HG03196 (cell line): Measurements from ENCODE around the gene YBX1.
"Not testable (repeated sequence)": the region's sequence is repeated elsewhere in the genome, so short reads cannot be mapped to it uniquely, and the experiment has no call there.

ENCODE experiments used
- ATAC-seq: cut with Tn5 transposase; IDR thresholded peaks from one replicate; pipeline ENCODE4 v1.9.1; 2021; ENCODE audit not compliant: unreplicated experiment

YBX1 gene

GRCh38 chr1:42689912-42690311 lies 7.7 kb downstream of the YBX1 start:
- ATAC-seq = no peak

- no peak for ATAC-seq
These were observed 8.4 kb downstream of the YBX1 start for GRCh38 chr1:42690477-42691156.

- no peak for ATAC-seq
These were observed 8.9 kb downstream of the YBX1 start for GRCh38 chr1:42691157-42691498.

GRCh38 chr1:42692461-42692860 lies 10.2 kb downstream of the YBX1 start:
- no peak for ATAC-seq

- ATAC-seq = no peak
These were observed 10.7 kb downstream of the YBX1 start for GRCh38 chr1:42692911-42693310.

- ATAC-seq = no peak
These were observed 16.0 kb downstream of the YBX1 start for GRCh38 chr1:42698081-42698813.

GRCh38 chr1:42700006-42700405 lies 17.8 kb downstream of the YBX1 start:
- ATAC-seq = no peak

GRCh38 chr1:42703888-42704464 lies 21.8 kb downstream of the YBX1 start:
- no peak for ATAC-seq

GRCh38 chr1:42712808-42713207 lies 30.6 kb downstream of the YBX1 start:
- not testable (repeated sequence) for ATAC-seq

GRCh38 chr1:42713293-42713692 lies 31.1 kb downstream of the YBX1 start:
- no peak for ATAC-seq

GRCh38 chr1:42714441-42714840 lies 32.2 kb downstream of the YBX1 start:
- not testable (repeated sequence) for ATAC-seq

- no peak for ATAC-seq
These were observed 38.6 kb downstream of the YBX1 start for GRCh38 chr1:42720868-42721267.

- ATAC-seq = no peak
These were observed 39.7 kb downstream of the YBX1 start for GRCh38 chr1:42721926-42722325.

- not testable (repeated sequence) for ATAC-seq
These were observed 40.2 kb downstream of the YBX1 start for GRCh38 chr1:42722403-42722802.

GRCh38 chr1:42723511-42723910 lies 41.3 kb downstream of the YBX1 start:
- ATAC-seq = no peak

- ATAC-seq = not testable (repeated sequence)
These were observed 43.6 kb downstream of the YBX1 start for GRCh38 chr1:42725820-42726219.

- no peak for ATAC-seq
These were observed 47.8 kb downstream of the YBX1 start for GRCh38 chr1:42730002-42730401.

- ATAC-seq = no peak
These were observed 48.8 kb downstream of the YBX1 start for GRCh38 chr1:42730988-42731387.

- no peak for ATAC-seq
These were observed 49.4 kb downstream of the YBX1 start for GRCh38 chr1:42731585-42731984.

- ATAC-seq = no peak
These were observed 50.0 kb downstream of the YBX1 start for GRCh38 chr1:42732126-42732680.

- ATAC-seq = no peak
These were observed 51.4 kb downstream of the YBX1 start for GRCh38 chr1:42733415-42734200.
